GM21367 (cell line): ENCODE data around the gene PEX11B.

Source experiments
- ATAC-seq: cut with Tn5 transposase; IDR thresholded peaks from one replicate; pipeline ENCODE4 v1.9.1; 2021; ENCODE audit not compliant: unreplicated experiment

The PEX11B gene

GRCh38 chr1:145871994-145872924 lies 46.3 kb downstream of the PEX11B start:
- no peak for ATAC-seq

GRCh38 chr1:145868232-145868631 lies 50.3 kb downstream of the PEX11B start:
- no peak for ATAC-seq

GRCh38 chr1:145863282-145864018 lies 55.1 kb downstream of the PEX11B start:
- ATAC-seq: no peak
